Measurements from ENCODE around the gene RIC1. TPM values are rescaled to one million over a fixed set of nuclear protein-coding genes. Genes with fewer than 3 reads are reported as not detected.
"Not testable (repeated sequence)": the region's sequence is repeated elsewhere in the genome, so short reads cannot be mapped to it uniquely, and the experiment has no call there.

RIC1 gene
- polyA plus RNA-seq, 4 donors = 3.9 to 16.5 (median 6.8) TPM

DNA sequence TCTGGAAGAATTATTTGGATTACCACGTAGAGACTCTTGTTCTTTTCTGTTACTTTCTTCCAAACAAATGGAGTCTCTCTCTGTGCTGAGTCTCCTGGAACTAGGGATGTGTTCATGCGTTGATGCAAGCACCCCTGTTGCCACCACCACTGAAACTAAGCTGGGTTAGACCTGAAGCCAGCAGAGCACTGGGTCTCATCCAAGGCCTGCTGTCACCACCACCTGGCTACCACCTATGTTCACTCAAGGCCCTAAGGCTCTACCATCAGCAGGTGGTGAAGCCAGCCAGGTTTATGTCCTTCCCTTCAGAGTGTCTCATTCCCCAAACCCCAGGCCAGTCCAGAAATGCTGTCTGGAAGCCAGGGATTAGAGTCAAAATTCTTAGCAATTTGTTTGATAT is 13.3 kb downstream of the RIC1 start:
- Histone ChIP-seq H3K36me3 (ENCODE audit: control insufficient read depth in 3 of 3, insufficient read depth in 2 of 3, low read depth in 1 of 3, low read length in 3 of 3) (peaks cover 0 to 3% (median 0%) of the 10 kb centered on the region in 3 donors), H3K4me3 (ENCODE audit: low read depth in 1 of 3, low read length in 3 of 3) (no peak overlapping the region), H3K4me1 (ENCODE audit: control insufficient read depth in 3 of 3, insufficient read depth in 2 of 3, low read depth in 1 of 3, low read length in 2 of 3) (no peaks in the 10 kb centered on the region), H3K27ac (ENCODE audit: low read depth in 1 of 3, low read length in 2 of 3) (no peak overlapping the region), H3K9me3 (ENCODE audit: control insufficient read depth in 2 of 2, insufficient read depth in 1 of 2, low read depth in 1 of 2, low read length in 1 of 2) (peaks cover 0 to 11% of the 10 kb centered on the region in 2 donors), H3K27me3 (ENCODE audit: control insufficient read depth in 3 of 3, insufficient read depth in 3 of 3, low read length in 3 of 3) (no peaks in the 10 kb centered on the region)
- WGBS, 3 donors = 85 to 100% methylated on average over 2 of the region's 2 CpGs; no CpG with 5 or more reads in 1 of the 3 donors
- FAIRE-seq (no peak), DNase-seq (no peak)

DNA sequence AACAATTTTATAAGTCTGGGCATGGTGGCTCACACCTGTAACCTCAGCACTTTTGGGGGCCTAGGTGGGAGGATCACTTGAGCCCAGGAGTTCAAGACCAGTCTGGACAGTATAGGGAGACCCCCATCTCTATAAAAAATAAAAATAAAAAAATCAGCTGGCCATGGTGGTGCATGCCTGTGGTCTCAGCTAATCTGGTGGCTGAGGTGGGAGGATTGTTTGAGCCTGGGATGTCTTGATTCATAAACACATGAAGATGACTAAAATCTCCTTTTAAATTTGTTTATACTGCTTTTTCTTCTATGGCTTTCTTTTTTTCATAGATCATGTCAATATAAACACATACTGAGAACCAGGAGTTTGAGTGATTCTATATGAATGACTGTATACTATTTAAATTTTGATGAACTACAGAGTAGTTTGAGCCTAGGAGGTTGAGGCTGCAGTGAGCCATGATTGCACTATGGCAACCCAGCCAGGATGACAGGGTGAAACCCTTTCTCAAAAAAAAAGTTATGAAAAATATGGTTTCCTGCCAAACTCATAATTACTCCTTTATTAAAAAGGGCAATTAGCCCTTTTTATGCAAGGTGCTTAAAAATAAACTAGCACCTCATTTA is 14.2 kb downstream of the RIC1 start:
- H3K27me3 ChIP-seq (ENCODE audit: control insufficient read depth in 3 of 3, insufficient read depth in 3 of 3, low read length in 3 of 3) = no peaks in the 10 kb centered on the region
- H3K36me3 ChIP-seq (ENCODE audit: control insufficient read depth in 3 of 3, insufficient read depth in 2 of 3, low read depth in 1 of 3, low read length in 3 of 3) = peaks cover 0 to 3% (median 0%) of the 10 kb centered on the region in 3 donors
- DNase-seq = no peak
- H3K9me3 ChIP-seq (ENCODE audit: control insufficient read depth in 2 of 2, insufficient read depth in 1 of 2, low read depth in 1 of 2, low read length in 1 of 2) = peaks cover 0 to 14% of the 10 kb centered on the region in 2 donors
- no peak overlapping the region for H3K4me3 ChIP-seq (ENCODE audit: low read depth in 1 of 3, low read length in 3 of 3)
- no peak overlapping the region for H3K27ac ChIP-seq (ENCODE audit: low read depth in 1 of 3, low read length in 2 of 3)
- no peak for FAIRE-seq
- no peaks in the 10 kb centered on the region for H3K4me1 ChIP-seq (ENCODE audit: control insufficient read depth in 3 of 3, insufficient read depth in 2 of 3, low read depth in 1 of 3, low read length in 2 of 3)

- no peak for FAIRE-seq
- H3K4me1 ChIP-seq (ENCODE audit: control insufficient read depth in 3 of 3, insufficient read depth in 2 of 3, low read depth in 1 of 3, low read length in 2 of 3) = no peaks in the 10 kb centered on the region
- 81 to 94% (median 83%) methylated on average over 1 of the region's 1 CpG for WGBS, 3 donors
Measured at GRCh38 chr9:5644501-5644900, 15.6 kb downstream of the RIC1 start.

GRCh38 chr9:5646116-5646515 is 17.2 kb downstream of the RIC1 start:
- FAIRE-seq (no peak), DNase-seq (no peak)
- Histone ChIP-seq H3K27ac (ENCODE audit: low read depth in 1 of 3, low read length in 2 of 3) (no peak overlapping the region), H3K27me3 (ENCODE audit: control insufficient read depth in 3 of 3, insufficient read depth in 3 of 3, low read length in 3 of 3) (no peaks in the 10 kb centered on the region), H3K9me3 (ENCODE audit: control insufficient read depth in 2 of 2, insufficient read depth in 1 of 2, low read depth in 1 of 2, low read length in 1 of 2) (peaks cover 0 to 26% of the 10 kb centered on the region in 2 donors), H3K36me3 (ENCODE audit: control insufficient read depth in 3 of 3, insufficient read depth in 2 of 3, low read depth in 1 of 3, low read length in 3 of 3) (peaks cover 0 to 6% (median 0%) of the 10 kb centered on the region in 3 donors), H3K4me3 (ENCODE audit: low read depth in 1 of 3, low read length in 3 of 3) (no peak overlapping the region), H3K4me1 (ENCODE audit: control insufficient read depth in 3 of 3, insufficient read depth in 2 of 3, low read depth in 1 of 3, low read length in 2 of 3) (no peaks in the 10 kb centered on the region)
- WGBS, 3 donors = 92 to 96% (median 92%) methylated on average over 3 of the region's 3 CpGs

More at GRCh38 chr9:5644501-5644900, 15.6 kb downstream of the RIC1 start:
- no peak for DNase-seq
- no peak overlapping the region for H3K4me3 ChIP-seq (ENCODE audit: low read depth in 1 of 3, low read length in 3 of 3)
- H3K27ac ChIP-seq (ENCODE audit: low read depth in 1 of 3, low read length in 2 of 3) = no peak overlapping the region
- no peaks in the 10 kb centered on the region for H3K27me3 ChIP-seq (ENCODE audit: control insufficient read depth in 3 of 3, insufficient read depth in 3 of 3, low read length in 3 of 3)
- peaks cover 0 to 14% of the 10 kb centered on the region in 2 donors for H3K9me3 ChIP-seq (ENCODE audit: control insufficient read depth in 2 of 2, insufficient read depth in 1 of 2, low read depth in 1 of 2, low read length in 1 of 2)
- peaks cover 0 to 3% (median 0%) of the 10 kb centered on the region in 3 donors for H3K36me3 ChIP-seq (ENCODE audit: control insufficient read depth in 3 of 3, insufficient read depth in 2 of 3, low read depth in 1 of 3, low read length in 3 of 3)

DNA sequence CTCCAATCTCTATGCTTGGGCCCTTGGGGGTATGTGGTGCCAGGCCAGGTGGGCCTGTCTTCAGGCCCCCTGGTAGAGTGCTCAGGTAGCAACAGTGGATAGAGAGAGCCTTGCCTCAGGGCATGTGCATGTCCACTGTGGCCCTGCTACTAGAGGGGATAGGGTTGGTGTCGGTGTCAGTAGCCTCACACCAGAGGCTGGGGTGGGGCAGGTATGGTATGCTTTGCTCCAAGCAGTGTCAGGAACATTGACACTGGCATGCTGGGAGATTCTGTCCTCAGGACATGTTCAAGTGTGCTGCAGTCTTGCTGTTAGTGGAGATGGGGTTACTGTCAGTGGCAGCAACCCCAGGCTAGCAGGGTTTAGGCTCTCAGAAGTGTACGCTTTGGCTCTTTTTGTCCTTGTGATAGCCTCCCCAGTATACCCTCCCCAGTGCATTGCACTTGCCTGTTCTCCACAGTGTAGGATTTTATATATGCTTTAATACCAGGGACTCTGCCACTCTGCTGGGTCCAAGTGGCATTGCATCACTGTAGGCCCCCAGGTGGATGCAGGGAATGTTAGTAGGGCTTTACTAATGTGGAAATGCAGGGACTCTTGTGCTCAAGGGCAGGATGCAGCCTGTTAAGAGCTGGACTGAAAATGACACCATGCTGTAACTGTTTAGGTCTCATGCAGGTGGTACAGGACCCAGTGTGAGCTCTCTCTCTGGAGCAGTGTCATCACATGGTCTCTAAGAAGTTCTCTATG is 21.6 kb downstream of the RIC1 start:
- Histone ChIP-seq H3K36me3 (ENCODE audit: control insufficient read depth in 3 of 3, insufficient read depth in 2 of 3, low read depth in 1 of 3, low read length in 3 of 3) (peaks cover 0 to 3% (median 0%) of the 10 kb centered on the region in 3 donors), H3K4me3 (ENCODE audit: low read depth in 1 of 3, low read length in 3 of 3) (no peak overlapping the region), H3K4me1 (ENCODE audit: control insufficient read depth in 3 of 3, insufficient read depth in 2 of 3, low read depth in 1 of 3, low read length in 2 of 3) (no peaks in the 10 kb centered on the region), H3K27me3 (ENCODE audit: control insufficient read depth in 3 of 3, insufficient read depth in 3 of 3, low read length in 3 of 3) (no peaks in the 10 kb centered on the region), H3K27ac (ENCODE audit: low read depth in 1 of 3, low read length in 2 of 3) (no peak overlapping the region), H3K9me3 (ENCODE audit: control insufficient read depth in 2 of 2, insufficient read depth in 1 of 2, low read depth in 1 of 2, low read length in 1 of 2) (peaks cover 0 to 38% of the 10 kb centered on the region in 2 donors)
- 93 to 98% (median 97%) methylated on average over 2 of the region's 2 CpGs for WGBS, 3 donors
- DNase-seq (no peak), FAIRE-seq (no peak)

- Histone ChIP-seq H3K27me3 (ENCODE audit: control insufficient read depth in 3 of 3, insufficient read depth in 3 of 3, low read length in 3 of 3) (no peaks in the 10 kb centered on the region), H3K9me3 (ENCODE audit: control insufficient read depth in 2 of 2, insufficient read depth in 1 of 2, low read depth in 1 of 2, low read length in 1 of 2) (peaks cover 0 to 38% of the 10 kb centered on the region in 2 donors), H3K27ac (ENCODE audit: low read depth in 1 of 3, low read length in 2 of 3) (no peak overlapping the region), H3K4me1 (ENCODE audit: control insufficient read depth in 3 of 3, insufficient read depth in 2 of 3, low read depth in 1 of 3, low read length in 2 of 3) (no peaks in the 10 kb centered on the region), H3K36me3 (ENCODE audit: control insufficient read depth in 3 of 3, insufficient read depth in 2 of 3, low read depth in 1 of 3, low read length in 3 of 3) (peaks cover 0 to 3% (median 0%) of the 10 kb centered on the region in 3 donors), H3K4me3 (ENCODE audit: low read depth in 1 of 3, low read length in 3 of 3) (no peak overlapping the region)
- FAIRE-seq = no peak
- no peak for DNase-seq
Measured at GRCh38 chr9:5651246-5651645, 22.3 kb downstream of the RIC1 start.

DNA sequence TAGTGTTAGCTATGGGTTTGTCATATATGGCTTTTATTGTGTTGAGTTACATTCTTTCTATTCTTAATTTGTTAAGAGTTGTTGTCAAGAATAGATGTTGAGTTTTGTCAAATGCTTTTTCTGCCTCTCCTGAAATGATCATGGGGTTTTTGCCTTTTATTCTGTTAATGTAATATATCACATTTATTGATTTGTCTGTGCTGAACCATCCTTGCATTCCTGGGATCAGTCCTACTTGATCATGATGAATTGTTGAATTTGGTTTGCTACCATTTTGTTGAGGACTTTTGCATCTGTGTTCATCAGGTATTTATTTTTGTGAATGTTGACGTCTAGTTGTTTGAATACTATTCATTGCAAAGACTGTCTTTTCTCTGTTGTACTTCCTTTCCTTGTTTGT is 23.9 kb downstream of the RIC1 start:
- no peaks in the 10 kb centered on the region for H3K4me1 ChIP-seq (ENCODE audit: control insufficient read depth in 3 of 3, insufficient read depth in 2 of 3, low read depth in 1 of 3, low read length in 2 of 3)
- peaks cover 0 to 3% (median 0%) of the 10 kb centered on the region in 3 donors for H3K36me3 ChIP-seq (ENCODE audit: control insufficient read depth in 3 of 3, insufficient read depth in 2 of 3, low read depth in 1 of 3, low read length in 3 of 3)
- no peak overlapping the region for H3K4me3 ChIP-seq (ENCODE audit: low read depth in 1 of 3, low read length in 3 of 3)
- DNase-seq = no peak
- 90 to 100% (median 100%) methylated on average over 1 of the region's 1 CpG for WGBS, 3 donors
- H3K9me3 ChIP-seq (ENCODE audit: control insufficient read depth in 2 of 2, insufficient read depth in 1 of 2, low read depth in 1 of 2, low read length in 1 of 2) = peaks cover 0 to 37% of the 10 kb centered on the region in 2 donors
- FAIRE-seq = no peak
- H3K27me3 ChIP-seq (ENCODE audit: control insufficient read depth in 3 of 3, insufficient read depth in 3 of 3, low read length in 3 of 3) = no peaks in the 10 kb centered on the region
- H3K27ac ChIP-seq (ENCODE audit: low read depth in 1 of 3, low read length in 2 of 3) = no peak overlapping the region

DNA sequence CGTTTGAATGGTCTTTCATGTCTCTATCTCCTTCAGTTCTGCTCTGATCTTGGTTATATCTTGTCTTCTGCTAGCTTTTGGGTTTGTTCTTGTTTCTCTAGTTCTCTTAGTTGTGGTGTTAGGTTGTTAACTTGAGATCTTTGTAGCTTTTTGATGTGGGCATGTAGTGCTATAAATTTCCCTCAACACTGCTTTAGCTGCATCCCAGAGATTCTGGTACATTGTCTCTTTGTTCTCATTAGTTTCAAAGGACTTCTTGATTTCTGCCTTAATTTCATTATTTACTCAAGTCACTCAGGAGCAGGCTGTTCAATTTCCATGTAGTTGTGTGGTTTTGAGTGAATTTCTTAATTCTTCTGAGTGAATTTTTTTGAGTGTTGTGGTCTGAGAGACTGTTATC is 33.9 kb downstream of the RIC1 start:
- not testable (repeated sequence) for FAIRE-seq; H3K4me3 ChIP-seq (ENCODE audit: low read depth in 1 of 3, low read length in 3 of 3); H3K4me1 ChIP-seq (ENCODE audit: control insufficient read depth in 3 of 3, insufficient read depth in 2 of 3, low read depth in 1 of 3, low read length in 2 of 3); DNase-seq; H3K27ac ChIP-seq (ENCODE audit: low read depth in 1 of 3, low read length in 2 of 3); H3K27me3 ChIP-seq (ENCODE audit: control insufficient read depth in 3 of 3, insufficient read depth in 3 of 3, low read length in 3 of 3)
- Histone ChIP-seq H3K9me3 (ENCODE audit: control insufficient read depth in 2 of 2, insufficient read depth in 1 of 2, low read depth in 1 of 2, low read length in 1 of 2) (peaks cover 0 to 18% of the 10 kb centered on the region in 2 donors), H3K36me3 (ENCODE audit: control insufficient read depth in 3 of 3, insufficient read depth in 2 of 3, low read depth in 1 of 3, low read length in 3 of 3) (peaks cover 0 to 11% (median 0%) of the 10 kb centered on the region in 3 donors)
- WGBS, 3 donors = 84 to 90% (median 87%) methylated on average over 1 of the region's 1 CpG

All from small intestine (tissue), 7 donors.